Ectodermal cell (in vitro differentiated cells): Measurements from ENCODE around the gene SLC31A1.

Experiments used
- H3K27ac ChIP-seq: 2 replicates; pipeline ENCODE4 v1.7.0; 2013; ENCODE audit warnings: mild to moderate bottlenecking, low read depth, low read length; ENCODE audit not compliant: insufficient read depth, poor library complexity, severe bottlenecking
- H3K27me3 ChIP-seq: 2 replicates; pipeline ENCODE4 v1.7.0; 2013; ENCODE audit warnings: mild to moderate bottlenecking, low read length; ENCODE audit not compliant: insufficient read depth, control insufficient read depth, poor library complexity, severe bottlenecking
- H3K36me3 ChIP-seq: one replicate; pipeline ENCODE4 v1.7.0; 2013; ENCODE audit warnings: low read length; ENCODE audit not compliant: control insufficient read depth, insufficient read depth
- H3K4me1 ChIP-seq: one replicate; pipeline ENCODE4 v1.7.0; 2013; ENCODE audit warnings: low read length; ENCODE audit not compliant: control insufficient read depth, insufficient read depth
- H3K4me3 ChIP-seq: 2 replicates; pipeline ENCODE4 v1.7.0; 2013; ENCODE audit warnings: low read depth, low read length, control low read depth; ENCODE audit not compliant: insufficient read depth
- H3K9me3 ChIP-seq: 2 replicates; pipeline ENCODE4 v1.7.0; 2013; ENCODE audit warnings: mild to moderate bottlenecking, low read length, moderate library complexity; ENCODE audit not compliant: control insufficient read depth
- WGBS, 2 experiments: methylation state at CpG; one replicate each; pipeline ENCODE4 v1.1.7; 2013; ENCODE audit warnings: missing lambda C conversion rate in 2 of 2; 5-methylcytosine and 5-hydroxymethylcytosine counted together

SLC31A1 gene

GRCh38 chr9:113301548-113301947 is 80.2 kb downstream of the SLC31A1 start:
- no peaks in the 10 kb centered on the region for H3K27me3 ChIP-seq
- no peaks in the 10 kb centered on the region for H3K9me3 ChIP-seq
- H3K4me3 ChIP-seq: no peak overlapping the region
- H3K36me3 ChIP-seq: no peaks in the 10 kb centered on the region
- 94 to 95% methylated on average over 8 of the region's 8 CpGs for WGBS, 2 experiments
- H3K4me1 ChIP-seq: no peaks in the 10 kb centered on the region
- no peak overlapping the region for H3K27ac ChIP-seq

- no peaks in the 10 kb centered on the region for H3K4me1 ChIP-seq
- H3K4me3 ChIP-seq: no peak within 1 kb of the TSS
- no peak within 1 kb of the TSS for H3K27ac ChIP-seq
- H3K27me3 ChIP-seq: no peaks in the 10 kb centered on the region
- H3K9me3 ChIP-seq: no peaks in the 10 kb centered on the region
- 85 to 89% methylated on average over 25 of the region's 25 CpGs for WGBS, 2 experiments
- H3K36me3 ChIP-seq: no peaks in the 10 kb centered on the region
These were observed 81.6 kb downstream of the SLC31A1 start, which contains the start of gene RNF183 for GRCh38 chr9:113302792-113303418. Gene RNF183 (minus strand): TSS chr9:113303376. CDS start chr9:113298184, 5,192 bp downstream.

- Histone ChIP-seq H3K4me3 (no peak overlapping the region), H3K9me3 (no peaks in the 10 kb centered on the region), H3K27me3 (no peaks in the 10 kb centered on the region), H3K27ac (no peak overlapping the region), H3K4me1 (no peaks in the 10 kb centered on the region), H3K36me3 (no peaks in the 10 kb centered on the region)
- no CpG with 5 or more reads among the region's 1 CpG for WGBS, 2 experiments
These were observed 85.2 kb downstream of the SLC31A1 start for GRCh38 chr9:113306566-113306965.

GRCh38 chr9:113307396-113307975 is 86.1 kb downstream of the SLC31A1 start:
- H3K4me3 ChIP-seq: no peak overlapping the region
- H3K9me3 ChIP-seq: no peaks in the 10 kb centered on the region
- no peaks in the 10 kb centered on the region for H3K27me3 ChIP-seq
- 84 to 85% methylated on average over 8 of the region's 8 CpGs for WGBS, 2 experiments
- H3K4me1 ChIP-seq: no peaks in the 10 kb centered on the region
- no peaks in the 10 kb centered on the region for H3K36me3 ChIP-seq
- H3K27ac ChIP-seq: no peak overlapping the region

DNA sequence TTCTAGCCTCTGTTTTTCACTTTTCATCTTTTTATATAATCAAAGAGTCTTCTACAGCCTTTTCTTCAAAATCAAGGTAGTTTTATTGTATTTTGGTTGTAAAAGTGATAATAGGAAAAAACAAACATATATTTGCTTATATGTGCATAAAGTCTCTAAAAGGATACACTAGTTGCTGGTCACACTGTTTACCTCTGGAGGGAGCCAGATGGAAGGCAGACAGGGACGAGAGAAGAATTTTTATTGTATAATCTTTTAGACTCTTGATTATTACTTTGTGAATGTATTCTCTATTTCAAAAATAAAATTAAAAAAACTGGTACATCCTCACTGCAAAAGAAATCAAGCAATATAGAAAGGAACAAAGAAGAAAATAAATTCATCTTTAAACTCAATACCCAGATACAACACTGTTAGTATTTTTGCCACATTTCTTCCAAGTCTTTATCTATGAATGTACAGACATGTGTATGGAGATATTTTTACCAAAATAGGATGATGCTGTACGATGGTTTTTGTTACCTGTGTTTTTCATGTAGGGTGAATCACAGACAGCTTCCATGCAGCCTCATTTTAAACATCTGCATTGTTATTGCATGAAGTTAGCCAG is 88.0 kb downstream of the SLC31A1 start:
- H3K4me1 ChIP-seq: no peaks in the 10 kb centered on the region
- H3K36me3 ChIP-seq: no peaks in the 10 kb centered on the region
- H3K9me3 ChIP-seq: no peaks in the 10 kb centered on the region
- no peak overlapping the region for H3K27ac ChIP-seq
- 19 to 60% methylated on average over 2 of the region's 2 CpGs for WGBS, 2 experiments
- H3K4me3 ChIP-seq: no peak overlapping the region
- H3K27me3 ChIP-seq: no peaks in the 10 kb centered on the region

DNA sequence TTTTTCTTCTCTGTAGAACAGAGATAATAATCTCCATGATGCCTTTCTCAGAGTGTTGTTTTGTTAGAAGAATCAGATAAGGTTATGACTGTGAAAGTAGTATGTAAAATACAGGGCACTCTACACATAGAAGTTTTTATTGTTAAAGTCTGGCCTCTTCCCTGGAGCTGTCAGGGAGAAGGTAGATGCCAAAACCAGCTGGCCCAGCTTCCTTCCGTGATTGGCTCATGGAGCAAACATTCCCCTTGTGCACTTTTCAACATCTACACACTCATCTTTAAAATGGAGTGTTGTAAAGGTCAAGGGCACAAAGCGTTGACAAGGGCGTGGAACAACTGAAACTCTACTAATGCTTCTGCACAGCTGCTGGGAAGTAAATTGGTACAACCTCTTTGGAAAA is 89.2 kb downstream of the SLC31A1 start:
- no peaks in the 10 kb centered on the region for H3K36me3 ChIP-seq
- H3K27ac ChIP-seq: no peak overlapping the region
- WGBS, 2 experiments: 87 to 93% methylated on average over 3 of the region's 3 CpGs
- H3K4me3 ChIP-seq: no peak overlapping the region
- H3K27me3 ChIP-seq: no peaks in the 10 kb centered on the region
- no peaks in the 10 kb centered on the region for H3K9me3 ChIP-seq
- H3K4me1 ChIP-seq: no peaks in the 10 kb centered on the region

- Histone ChIP-seq H3K36me3 (no peaks in the 10 kb centered on the region), H3K9me3 (no peaks in the 10 kb centered on the region), H3K27me3 (no peaks in the 10 kb centered on the region), H3K4me1 (no peaks in the 10 kb centered on the region), H3K27ac (no peak overlapping the region), H3K4me3 (no peak overlapping the region)
- 92 to 95% methylated on average over 2 to 3 of the region's 3 CpGs for WGBS, 2 experiments
These were observed 90.6 kb downstream of the SLC31A1 start for GRCh38 chr9:113311961-113312360.

- WGBS, 2 experiments: 87 to 89% methylated on average over 5 of the region's 5 CpGs
These were observed 91.9 kb downstream of the SLC31A1 start for GRCh38 chr9:113313261-113313660.

More at GRCh38 chr9:113313261-113313660, 91.9 kb downstream of the SLC31A1 start:
- no peaks in the 10 kb centered on the region for H3K9me3 ChIP-seq
- H3K36me3 ChIP-seq: no peaks in the 10 kb centered on the region
- H3K27ac ChIP-seq: no peak overlapping the region
- H3K4me1 ChIP-seq: no peaks in the 10 kb centered on the region
- no peaks in the 10 kb centered on the region for H3K27me3 ChIP-seq
- no peak overlapping the region for H3K4me3 ChIP-seq
